Neural cell (in vitro differentiated cells): ENCODE results near the gene TET2. TPM values are rescaled to one million over a fixed set of nuclear protein-coding genes. Genes with fewer than 3 reads are reported as not detected.

ENCODE experiments used
- H2AFZ ChIP-seq: fragments of 200-600, 300-800 bp; sonication (generic), shearing (Covaris generic); 2 replicates; pipeline ENCODE4 v1.6.0; 2014; ENCODE audit warnings: low read depth, mild to moderate bottlenecking, antibody characterized with exemption, low read length, moderate library complexity
- H3F3A ChIP-seq: fragments of 200-600 bp; shearing (Covaris generic); 2 replicates; pipeline ENCODE4 v1.6.1; 2016; ENCODE audit warnings: mild to moderate bottlenecking, moderate library complexity, mixed read lengths, antibody characterized with exemption, low read length; ENCODE audit not compliant: insufficient read depth, poor library complexity, severe bottlenecking
- H3K27ac ChIP-seq: fragments of 200-600, 300-800 bp; sonication (generic), shearing (Covaris generic); 2 replicates; pipeline ENCODE4 v1.5.1; 2014; ENCODE audit warnings: mild to moderate bottlenecking, low read length, moderate library complexity
- H3K27me3 ChIP-seq: fragments of 300-800, 200-600 bp; sonication (generic), shearing (Covaris generic); 2 replicates; pipeline ENCODE4 v1.6.0; 2014; ENCODE audit warnings: mild to moderate bottlenecking, low read depth, low read length, moderate library complexity; ENCODE audit not compliant: insufficient read depth
- H3K36me3 ChIP-seq: fragments of 300-800, 200-600 bp; sonication (generic), shearing (Covaris generic); 2 replicates; pipeline ENCODE4 v1.5.1; 2014; ENCODE audit warnings: mild to moderate bottlenecking, antibody characterized with exemption, low read length, moderate library complexity; ENCODE audit not compliant: insufficient read depth
- H3K4me2 ChIP-seq: fragments of 300-800, 200-600 bp; sonication (generic), shearing (Covaris generic); 2 replicates; pipeline ENCODE4 v1.6.0; 2014; ENCODE audit warnings: mild to moderate bottlenecking, low read length
- H3K4me3 ChIP-seq: fragments of 300-800, 200-600 bp; sonication (generic), shearing (Covaris generic); 2 replicates; pipeline ENCODE4 v1.5.1; 2014; ENCODE audit warnings: mild to moderate bottlenecking, low read length, moderate library complexity
- H3K79me2 ChIP-seq: fragments of 200-600 bp; shearing (Covaris generic); replicated peaks from 2 replicates; pipeline ENCODE4 v1.6.0; 2014; ENCODE audit warnings: mild to moderate bottlenecking, low read length, moderate library complexity; ENCODE audit not compliant: insufficient read depth
- H3K9ac ChIP-seq: fragments of 300-800, 200-600 bp; sonication (generic), shearing (Covaris generic); 2 replicates; pipeline ENCODE4 v1.6.1; 2016; ENCODE audit warnings: mild to moderate bottlenecking, low read length, mixed read lengths
- H3K9me2 ChIP-seq: fragments of 200-600 bp; shearing (Covaris generic); 2 replicates; pipeline ENCODE4 v1.6.1; 2016; ENCODE audit warnings: mild to moderate bottlenecking, low read length, mixed read lengths; ENCODE audit not compliant: insufficient read depth
- H3K9me3 ChIP-seq: fragments of 200-600, 300-800 bp; sonication (generic), shearing (Covaris generic); 2 replicates; pipeline ENCODE4 v1.6.1; 2016; ENCODE audit warnings: mild to moderate bottlenecking, mixed run types, low read length, moderate library complexity, mixed read lengths
- H4K20me1 ChIP-seq: fragments of 200-600 bp; shearing (Covaris generic); 2 replicates; pipeline ENCODE4 v1.6.1; 2016; ENCODE audit warnings: mild to moderate bottlenecking, mixed run types; ENCODE audit not compliant: insufficient read depth
- EP300 ChIP-seq: fragments of 450-650 bp; conservative IDR thresholded peaks from 2 replicates; pipeline ENCODE4 v1.6.1; 2014; ENCODE audit warnings: antibody characterized with exemption, mild to moderate bottlenecking, moderate library complexity; ENCODE audit not compliant: poor library complexity, severe bottlenecking
- EZH2 ChIP-seq: fragments of 200-600, 300-800 bp; shearing (Covaris generic), sonication (generic); IDR thresholded peaks from 2 replicates; pipeline ENCODE4 v1.6.1; 2014; ENCODE audit warnings: antibody characterized with exemption, low read length, borderline replicate concordance, mild to moderate bottlenecking; ENCODE audit not compliant: insufficient read depth, poor library complexity, severe bottlenecking
- MXI1 ChIP-seq: fragments of 450-650 bp; conservative IDR thresholded peaks from 2 replicates; pipeline ENCODE4 v1.6.1; 2014; ENCODE audit warnings: antibody characterized with exemption, mild to moderate bottlenecking; ENCODE audit not compliant: poor library complexity, severe bottlenecking
- POLR2AphosphoS5 ChIP-seq: IDR thresholded peaks from 2 replicates; pipeline ENCODE4 v1.6.1; 2012
- RAD21 ChIP-seq: fragments of 450-650 bp; conservative IDR thresholded peaks from 2 replicates; pipeline ENCODE4 v1.6.1; 2014; ENCODE audit warnings: antibody characterized with exemption, mild to moderate bottlenecking, moderate library complexity
- SMC3 ChIP-seq: fragments of 450-650 bp; conservative IDR thresholded peaks from 2 replicates; pipeline ENCODE4 v1.6.1; 2014; ENCODE audit warnings: antibody characterized with exemption, mild to moderate bottlenecking, moderate library complexity; ENCODE audit not compliant: poor library complexity
- TAF1 ChIP-seq: IDR thresholded peaks from 2 replicates; pipeline ENCODE4 v1.6.1; 2012; ENCODE audit warnings: low read depth
- polyA plus RNA-seq: library from polyadenylated mRNA; depleted of rRNA; stranded (reverse); fragments of >200 nt; gene quantifications from 2 replicates; pipeline ENCODE4 v1.2.3, GENCODE V29; 2014
- TF ChIP-seq, protein P1 (sequence below): IDR thresholded peaks from 2 replicates; pipeline ENCODE4 v1.6.1; 2012; ENCODE audit warnings: borderline replicate concordance
- TF ChIP-seq, protein P2 (sequence below): fragments of 450-650 bp; IDR thresholded peaks from 2 replicates; pipeline ENCODE4 v1.5.1; 2014; ENCODE audit warnings: antibody characterized with exemption, mild to moderate bottlenecking, moderate library complexity; ENCODE audit not compliant: poor library complexity, severe bottlenecking

TET2 gene
- polyA plus RNA-seq, 1 donor from 2014 or later = 27.1 TPM

DNA sequence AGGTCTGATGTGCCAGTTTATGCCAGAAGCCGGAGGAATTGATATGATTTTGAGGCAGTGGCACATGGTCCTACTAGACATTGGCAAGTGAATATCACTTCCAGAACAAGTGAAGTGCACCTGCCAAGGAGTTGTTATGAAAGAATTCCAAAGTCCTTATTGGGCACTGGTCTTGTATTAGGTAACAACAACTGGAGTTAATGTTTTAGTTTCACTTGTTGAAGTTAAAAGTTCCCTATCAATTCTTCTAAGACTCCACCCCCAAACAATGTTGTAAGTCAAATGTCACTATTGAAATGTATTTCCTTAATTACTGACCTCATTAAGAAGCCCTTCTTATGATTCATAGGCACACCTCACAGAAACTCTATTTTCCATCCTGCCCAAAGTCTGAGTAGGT, 3.1 kb downstream of the TET2 start:
- peak overlapping the region; percentile 99 for H3K9ac ChIP-seq
- TF ChIP-seq, protein P1, sequence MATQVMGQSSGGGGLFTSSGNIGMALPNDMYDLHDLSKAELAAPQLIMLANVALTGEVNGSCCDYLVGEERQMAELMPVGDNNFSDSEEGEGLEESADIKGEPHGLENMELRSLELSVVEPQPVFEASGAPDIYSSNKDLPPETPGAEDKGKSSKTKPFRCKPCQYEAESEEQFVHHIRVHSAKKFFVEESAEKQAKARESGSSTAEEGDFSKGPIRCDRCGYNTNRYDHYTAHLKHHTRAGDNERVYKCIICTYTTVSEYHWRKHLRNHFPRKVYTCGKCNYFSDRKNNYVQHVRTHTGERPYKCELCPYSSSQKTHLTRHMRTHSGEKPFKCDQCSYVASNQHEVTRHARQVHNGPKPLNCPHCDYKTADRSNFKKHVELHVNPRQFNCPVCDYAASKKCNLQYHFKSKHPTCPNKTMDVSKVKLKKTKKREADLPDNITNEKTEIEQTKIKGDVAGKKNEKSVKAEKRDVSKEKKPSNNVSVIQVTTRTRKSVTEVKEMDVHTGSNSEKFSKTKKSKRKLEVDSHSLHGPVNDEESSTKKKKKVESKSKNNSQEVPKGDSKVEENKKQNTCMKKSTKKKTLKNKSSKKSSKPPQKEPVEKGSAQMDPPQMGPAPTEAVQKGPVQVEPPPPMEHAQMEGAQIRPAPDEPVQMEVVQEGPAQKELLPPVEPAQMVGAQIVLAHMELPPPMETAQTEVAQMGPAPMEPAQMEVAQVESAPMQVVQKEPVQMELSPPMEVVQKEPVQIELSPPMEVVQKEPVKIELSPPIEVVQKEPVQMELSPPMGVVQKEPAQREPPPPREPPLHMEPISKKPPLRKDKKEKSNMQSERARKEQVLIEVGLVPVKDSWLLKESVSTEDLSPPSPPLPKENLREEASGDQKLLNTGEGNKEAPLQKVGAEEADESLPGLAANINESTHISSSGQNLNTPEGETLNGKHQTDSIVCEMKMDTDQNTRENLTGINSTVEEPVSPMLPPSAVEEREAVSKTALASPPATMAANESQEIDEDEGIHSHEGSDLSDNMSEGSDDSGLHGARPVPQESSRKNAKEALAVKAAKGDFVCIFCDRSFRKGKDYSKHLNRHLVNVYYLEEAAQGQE = no peak
- no peak for TF ChIP-seq TAF1
- no peak for TF ChIP-seq EZH2
- TF ChIP-seq EP300 = no peak
- no peak for TF ChIP-seq POLR2AphosphoS5
- no peak for TF ChIP-seq MXI1
- no peak for TF ChIP-seq SMC3
- TF ChIP-seq, protein P2, sequence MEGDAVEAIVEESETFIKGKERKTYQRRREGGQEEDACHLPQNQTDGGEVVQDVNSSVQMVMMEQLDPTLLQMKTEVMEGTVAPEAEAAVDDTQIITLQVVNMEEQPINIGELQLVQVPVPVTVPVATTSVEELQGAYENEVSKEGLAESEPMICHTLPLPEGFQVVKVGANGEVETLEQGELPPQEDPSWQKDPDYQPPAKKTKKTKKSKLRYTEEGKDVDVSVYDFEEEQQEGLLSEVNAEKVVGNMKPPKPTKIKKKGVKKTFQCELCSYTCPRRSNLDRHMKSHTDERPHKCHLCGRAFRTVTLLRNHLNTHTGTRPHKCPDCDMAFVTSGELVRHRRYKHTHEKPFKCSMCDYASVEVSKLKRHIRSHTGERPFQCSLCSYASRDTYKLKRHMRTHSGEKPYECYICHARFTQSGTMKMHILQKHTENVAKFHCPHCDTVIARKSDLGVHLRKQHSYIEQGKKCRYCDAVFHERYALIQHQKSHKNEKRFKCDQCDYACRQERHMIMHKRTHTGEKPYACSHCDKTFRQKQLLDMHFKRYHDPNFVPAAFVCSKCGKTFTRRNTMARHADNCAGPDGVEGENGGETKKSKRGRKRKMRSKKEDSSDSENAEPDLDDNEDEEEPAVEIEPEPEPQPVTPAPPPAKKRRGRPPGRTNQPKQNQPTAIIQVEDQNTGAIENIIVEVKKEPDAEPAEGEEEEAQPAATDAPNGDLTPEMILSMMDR = no peak
- no peak for TF ChIP-seq RAD21
- no peaks in the 10 kb centered on the region for H3K36me3 ChIP-seq
- peak overlapping the region; percentile 68 for H3K4me2 ChIP-seq
- no peaks in the 10 kb centered on the region for H3K9me2 ChIP-seq
- H3K27ac ChIP-seq = peak overlapping the region; percentile 99
- H2AFZ ChIP-seq = no peak overlapping the region
- H3K4me3 ChIP-seq = peak overlapping the region; percentile 92
- H3K79me2 ChIP-seq = peaks cover 79% of the 10 kb centered on the region
- no peaks in the 10 kb centered on the region for H3K27me3 ChIP-seq
- H3K9me3 ChIP-seq = no peaks in the 10 kb centered on the region
- no peaks in the 10 kb centered on the region for H3F3A ChIP-seq
- H4K20me1 ChIP-seq = no peaks in the 10 kb centered on the region

DNA sequence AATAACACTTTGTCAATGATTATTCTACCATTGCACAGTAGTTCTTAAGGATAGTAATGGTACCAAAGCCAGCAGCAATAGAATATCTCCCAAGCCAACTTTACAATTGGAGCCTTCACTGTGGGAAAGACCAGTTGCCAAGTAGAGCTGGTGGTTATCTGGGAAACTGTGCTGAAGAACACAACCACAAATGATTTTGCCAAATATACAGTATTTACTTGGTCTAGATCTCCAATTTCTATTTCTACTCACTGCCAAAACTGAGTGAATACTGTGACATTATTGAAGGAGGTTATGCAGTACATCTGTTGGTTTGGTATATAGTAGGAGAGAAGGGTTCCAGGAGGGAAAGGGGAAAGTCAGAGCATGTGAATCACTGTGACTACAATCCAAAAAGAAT, 3.8 kb downstream of the TET2 start:
- Histone ChIP-seq H3K27me3 (no peaks in the 10 kb centered on the region), H4K20me1 (no peaks in the 10 kb centered on the region), H3K36me3 (no peaks in the 10 kb centered on the region), H3K9ac (no peak overlapping the region), H3K27ac (no peak overlapping the region), H3K9me3 (no peaks in the 10 kb centered on the region), H3F3A (no peaks in the 10 kb centered on the region), H3K4me3 (peak overlapping the region; percentile 92), H3K9me2 (no peaks in the 10 kb centered on the region), H3K4me2 (peak overlapping the region; percentile 68), H3K79me2 (peaks cover 86% of the 10 kb centered on the region), H2AFZ (no peak overlapping the region)
- TF ChIP-seq POLR2AphosphoS5 = no peak
- TF ChIP-seq SMC3 = no peak
- TF ChIP-seq EP300 = no peak
- TF ChIP-seq MXI1 = no peak
- TF ChIP-seq RAD21 = no peak
- TF ChIP-seq, protein P2 = no peak
- TF ChIP-seq, protein P1 = no peak
- TF ChIP-seq TAF1 = no peak
- TF ChIP-seq EZH2 = no peak
